Cardiac fibroblast (primary cell): Measurements from ENCODE around the gene PTCD1.

ENCODE experiments used
- DNase-seq, 2 donors: peaks; one replicate each; pipeline versions ENCODE4 v3.0.0 to v3.0.0-alpha.2; 2010; ENCODE audit warnings: low read depth in 2 of 2
- H3K4me3 ChIP-seq, 2 donors: replicated peaks in 1 of 2; 1 replicate in 1 of 2; 2 replicates in 1 of 2; pipeline ENCODE4 v1.5.1; 2011; ENCODE audit warnings: low read depth in 2 of 2, low read length in 2 of 2, mild to moderate bottlenecking in 2 of 2, moderate library complexity in 1 of 2
- CTCF ChIP-seq: IDR thresholded peaks from one replicate; pipeline ENCODE4 v1.5.1; 2011; ENCODE audit warnings: low read depth, mild to moderate bottlenecking, low read length, inconsistent platforms

PTCD1 gene

GRCh38 chr7:99375070-99375807 lies 63.4 kb downstream of the PTCD1 start:
- no peak for TF ChIP-seq CTCF
- peak overlapping the region; percentile 81 to 85 for H3K4me3 ChIP-seq
- DNase-seq: peak; percentile 77 to 84

- peak within 1 kb of the TSS; percentile 81 to 85 for H3K4me3 ChIP-seq
- TF ChIP-seq CTCF: no peak
- peak; percentile 71 to 85 for DNase-seq
These were observed 64.2 kb downstream of the PTCD1 start, which contains the start of gene ARPC1B for GRCh38 chr7:99374111-99375064. ARPC1B (plus strand) TSS chr7:99374730; CDS start chr7:99385715, 10,985 bp downstream.

GRCh38 chr7:99373091-99374066 lies 65.2 kb downstream of the PTCD1 start:
- peak overlapping the region in 1 of 2 donors; percentile 81 for H3K4me3 ChIP-seq
- no peak for DNase-seq
- no peak for TF ChIP-seq CTCF

GRCh38 chr7:99372275-99373090 lies 66.1 kb downstream of the PTCD1 start:
- peak in 1 of 2 donors; percentile 58 for DNase-seq
- no peak for TF ChIP-seq CTCF
- H3K4me3 ChIP-seq: no peak overlapping the region

- DNase-seq: no peak
- TF ChIP-seq CTCF: no peak
These were observed 67.2 kb downstream of the PTCD1 start for GRCh38 chr7:99371376-99371920.

More at GRCh38 chr7:99371376-99371920, 67.2 kb downstream of the PTCD1 start:
- H3K4me3 ChIP-seq: no peak overlapping the region
